Measurements from ENCODE around the gene TOM1L2.
A peak's percentile ranks its signal among the peaks of the same experiment; 100 is the strongest.

Gene TOM1L2

GRCh38 chr17:17898673-17899072, 73.5 kb downstream of the TOM1L2 start:
- in situ Hi-C loops (cut with MboI; ENCODE audit: low pct_unique_long_range_greater_than_20kb, low sequenced_read_pairs, unreplicated experiment): no loop called here
- no peak for DNase-seq (ENCODE audit: low spot score)
- TF ChIP-seq CTCF (IDR thresholded peaks at IDR 0.05; ENCODE audit: extremely low read depth, insufficient read depth, missing control alignments): no peak

GRCh38 chr17:17897442-17897841, 74.8 kb downstream of the TOM1L2 start:
- no peak for TF ChIP-seq CTCF (IDR thresholded peaks at IDR 0.05; ENCODE audit: extremely low read depth, insufficient read depth, missing control alignments)
- in situ Hi-C loops (cut with MboI; ENCODE audit: low pct_unique_long_range_greater_than_20kb, low sequenced_read_pairs, unreplicated experiment): no loop called here
- peak; percentile 59 for DNase-seq (ENCODE audit: low spot score)

DNA sequence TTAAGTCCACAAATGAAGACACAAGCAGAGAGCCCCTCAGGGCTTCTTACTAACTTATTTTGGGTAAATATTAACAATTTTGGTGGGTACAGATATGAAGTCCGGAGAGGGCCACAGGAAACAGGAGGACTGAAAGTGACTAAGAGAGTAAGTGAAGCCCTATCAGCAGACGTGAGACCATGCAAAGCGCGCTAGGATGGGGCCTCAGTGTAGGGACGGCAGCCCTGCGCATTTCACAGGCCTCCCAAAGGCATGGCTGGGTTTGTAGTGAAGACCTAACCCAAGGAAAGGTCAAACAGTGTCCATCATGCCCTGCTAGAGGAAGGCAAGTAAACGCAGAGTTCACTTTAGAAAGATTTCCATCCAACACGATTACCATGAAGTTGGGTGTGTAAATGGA, 75.5 kb downstream of the TOM1L2 start:
- in situ Hi-C loops (cut with MboI; ENCODE audit: low pct_unique_long_range_greater_than_20kb, low sequenced_read_pairs, unreplicated experiment): no loop called here
- no peak for DNase-seq (ENCODE audit: low spot score)
- no peak for TF ChIP-seq CTCF (IDR thresholded peaks at IDR 0.05; ENCODE audit: extremely low read depth, insufficient read depth, missing control alignments)

DNA sequence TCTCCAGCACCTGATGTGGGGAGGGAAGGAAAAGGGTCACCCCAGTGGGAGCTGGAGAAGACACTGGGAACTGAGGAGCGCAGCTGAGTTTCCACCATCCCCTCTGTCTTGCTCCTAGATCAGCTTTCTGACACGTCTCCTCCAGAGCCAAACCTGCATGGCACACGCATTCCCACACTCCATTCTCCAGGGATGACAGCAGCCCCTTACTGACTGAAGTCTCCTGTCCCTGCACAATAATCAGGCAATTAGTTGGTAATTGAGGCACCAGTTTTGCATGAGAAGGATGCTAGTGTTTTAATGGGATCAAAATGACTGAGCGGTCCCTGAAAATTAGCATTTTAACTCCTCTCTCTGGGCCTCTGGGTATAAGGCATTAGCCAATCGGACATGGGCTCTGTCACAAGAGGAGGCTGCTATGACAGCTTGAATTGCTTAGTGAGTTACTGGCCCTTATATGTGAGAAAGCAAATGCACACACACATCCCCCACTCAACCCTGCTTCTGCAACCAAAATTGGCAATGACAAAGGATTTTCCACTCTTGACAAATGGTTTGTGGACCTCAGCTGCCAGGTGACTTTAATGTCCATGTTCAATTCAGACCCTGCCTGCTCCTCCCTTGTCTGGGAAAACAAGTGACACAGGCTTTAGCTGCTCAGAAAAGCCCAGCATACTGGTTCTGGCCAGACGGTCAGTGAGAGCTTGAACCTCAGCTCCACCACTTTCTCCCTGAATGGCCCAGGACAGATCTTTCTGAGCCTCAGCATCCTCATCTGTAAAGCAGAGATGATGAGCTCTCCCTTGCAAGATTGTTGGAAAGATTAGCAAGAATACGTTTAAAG, 78.2 kb downstream of the TOM1L2 start:
- TF ChIP-seq CTCF (IDR thresholded peaks at IDR 0.05; ENCODE audit: extremely low read depth, insufficient read depth, missing control alignments): no peak
- no peak for DNase-seq (ENCODE audit: low spot score)
- in situ Hi-C loops (cut with MboI; ENCODE audit: low pct_unique_long_range_greater_than_20kb, low sequenced_read_pairs, unreplicated experiment): no loop called here

- no peak for DNase-seq (ENCODE audit: low spot score)
- TF ChIP-seq CTCF (IDR thresholded peaks at IDR 0.05; ENCODE audit: extremely low read depth, insufficient read depth, missing control alignments): no peak
- in situ Hi-C loops (cut with MboI; ENCODE audit: low pct_unique_long_range_greater_than_20kb, low sequenced_read_pairs, unreplicated experiment): no loop called here
These were observed 79.5 kb downstream of the TOM1L2 start for GRCh38 chr17:17892731-17893130.

DNA sequence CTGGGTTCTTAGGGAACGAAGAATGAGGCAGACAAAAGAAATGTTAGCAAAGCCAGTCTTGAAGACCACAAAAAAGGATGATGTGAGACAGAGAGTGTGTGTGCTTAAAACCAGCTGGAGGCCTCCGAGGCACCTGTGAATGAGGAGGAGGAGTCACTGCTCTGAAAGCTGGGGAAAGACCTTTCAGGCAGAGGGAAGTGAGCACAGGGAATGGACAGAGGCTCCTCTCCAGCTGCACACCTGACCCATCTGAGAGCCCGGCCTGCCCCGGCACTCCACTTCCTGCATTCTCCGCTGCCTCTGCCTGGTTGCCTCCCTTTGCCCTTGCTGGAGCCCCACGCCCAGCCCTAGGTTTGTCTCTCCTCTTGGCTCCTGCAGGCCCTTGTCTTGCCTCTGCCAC, 80.2 kb downstream of the TOM1L2 start:
- DNase-seq (ENCODE audit: low spot score): no peak
- TF ChIP-seq CTCF (IDR thresholded peaks at IDR 0.05; ENCODE audit: extremely low read depth, insufficient read depth, missing control alignments): no peak
- in situ Hi-C loops (cut with MboI; ENCODE audit: low pct_unique_long_range_greater_than_20kb, low sequenced_read_pairs, unreplicated experiment): no loop called here
